22Rv1 (cell line): Measurements from ENCODE around the gene CACHD1.

ENCODE experiments used
- CTCF ChIP-seq: fragments of 450-650 bp; IDR thresholded peaks from 2 replicates; pipeline ENCODE4 v1.5.1; 2017; ENCODE audit warnings: mild to moderate bottlenecking
- ZFX ChIP-seq: fragments of 450-650 bp; IDR thresholded peaks from 2 replicates; pipeline ENCODE4 v1.6.1; 2017; ENCODE audit warnings: antibody characterized with exemption, borderline replicate concordance

GRCh38 chr1:64492424-64492823, 22.5 kb downstream of the CACHD1 start:
- TF ChIP-seq CTCF, result no peak
- no peak for TF ChIP-seq ZFX
